HAP-1 (cell line): Measurements from ENCODE around the gene BCAS3.
A peak's percentile ranks its signal among the peaks of the same experiment; 100 is the strongest.

Experiments
- DNase-seq, 2 experiments: peaks; one replicate each; pipeline ENCODE4 v3.0.0-alpha.2; 2016 to 2020; ENCODE audit warnings: low spot score in 2 of 2
- H3K27me3 ChIP-seq: fragments of 250-450 bp; sonication (Bioruptor Pico); 2 replicates; pipeline ENCODE4 v1.5.1; 2020; ENCODE audit warnings: low read depth, mild to moderate bottlenecking, moderate library complexity
- H3K36me3 ChIP-seq: fragments of 250-450 bp; sonication (Bioruptor Pico); replicated peaks from 2 replicates; pipeline ENCODE4 v1.5.1; 2020; ENCODE audit warnings: mild to moderate bottlenecking
- H3K4me1 ChIP-seq: fragments of 250-450 bp; sonication (Bioruptor Pico); 2 replicates; pipeline ENCODE4 v1.5.1; 2020; ENCODE audit warnings: mild to moderate bottlenecking
- H3K4me3 ChIP-seq: fragments of 250-450 bp; sonication (Bioruptor Pico); 2 replicates; pipeline ENCODE4 v1.5.1; 2020; ENCODE audit warnings: mild to moderate bottlenecking, moderate library complexity
- H3K9me3 ChIP-seq: fragments of 250-450 bp; sonication (Bioruptor Pico); 2 replicates; pipeline ENCODE4 v1.5.1; 2020; ENCODE audit warnings: mild to moderate bottlenecking, moderate library complexity
- in situ Hi-C: fragments of 300-500 bp; cut with MboI; formaldehyde crosslinking; loops from 3 replicates; pipeline ENCODE4 v1.14.3; 2020; ENCODE audit warnings: low sequenced_read_pairs, inconsistent platforms, mixed read lengths

Gene BCAS3

DNA sequence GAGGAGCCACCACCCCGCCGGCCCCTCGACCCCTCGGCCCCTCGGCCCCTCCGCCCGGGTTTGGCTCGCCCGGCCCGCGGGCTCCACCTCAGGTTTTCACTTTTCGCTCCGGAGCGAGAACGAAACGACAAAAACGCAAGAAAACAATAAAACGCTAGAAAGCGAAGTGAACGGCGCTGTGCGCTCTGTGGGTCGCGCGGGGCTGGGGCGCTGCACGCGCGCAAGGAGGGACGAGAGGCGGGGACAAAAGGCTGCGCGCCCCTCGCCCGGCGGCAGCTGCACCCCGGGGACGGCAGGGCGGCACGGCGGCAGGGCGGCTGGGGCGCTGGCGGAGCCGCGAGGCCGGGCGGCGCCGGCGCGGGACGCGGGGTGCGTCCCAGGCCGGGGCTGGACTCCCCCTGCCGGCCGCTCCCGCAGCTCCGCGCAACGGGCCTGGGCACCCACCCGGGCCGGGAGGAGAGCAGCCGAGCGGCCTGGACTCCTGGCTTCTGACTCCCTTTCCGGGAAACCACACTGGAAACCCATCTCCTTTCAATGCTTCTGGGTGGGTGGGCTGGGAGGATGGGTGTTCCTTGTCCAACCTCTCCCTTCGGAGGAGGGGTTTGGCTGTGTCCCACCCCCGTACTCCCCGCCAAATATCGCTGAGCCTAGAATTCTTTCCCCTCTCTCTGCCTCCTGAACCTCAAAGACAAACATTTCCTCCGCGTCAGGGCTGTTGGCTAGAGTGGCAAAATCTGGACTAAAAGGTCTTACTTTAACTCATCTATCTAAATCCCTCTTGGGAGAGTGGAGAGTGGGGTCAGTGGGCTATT lies 731.9 kb downstream of the BCAS3 start:
- in situ Hi-C loops = loop anchor here (10.0 kb wide), 1 partner anchor 165 kb away; no protein-coding TSS in a partner anchor
- H3K9me3 ChIP-seq = no peaks in the 10 kb centered on the region
- H3K36me3 ChIP-seq = no peaks in the 10 kb centered on the region; the same call in 1 of the 2 replicates
- peak; percentile 35 to 72 for DNase-seq
- H3K4me3 ChIP-seq = peak overlapping the region; percentile 37
- H3K4me1 ChIP-seq = peaks cover 15% of the 10 kb centered on the region
- no peaks in the 10 kb centered on the region for H3K27me3 ChIP-seq

DNA sequence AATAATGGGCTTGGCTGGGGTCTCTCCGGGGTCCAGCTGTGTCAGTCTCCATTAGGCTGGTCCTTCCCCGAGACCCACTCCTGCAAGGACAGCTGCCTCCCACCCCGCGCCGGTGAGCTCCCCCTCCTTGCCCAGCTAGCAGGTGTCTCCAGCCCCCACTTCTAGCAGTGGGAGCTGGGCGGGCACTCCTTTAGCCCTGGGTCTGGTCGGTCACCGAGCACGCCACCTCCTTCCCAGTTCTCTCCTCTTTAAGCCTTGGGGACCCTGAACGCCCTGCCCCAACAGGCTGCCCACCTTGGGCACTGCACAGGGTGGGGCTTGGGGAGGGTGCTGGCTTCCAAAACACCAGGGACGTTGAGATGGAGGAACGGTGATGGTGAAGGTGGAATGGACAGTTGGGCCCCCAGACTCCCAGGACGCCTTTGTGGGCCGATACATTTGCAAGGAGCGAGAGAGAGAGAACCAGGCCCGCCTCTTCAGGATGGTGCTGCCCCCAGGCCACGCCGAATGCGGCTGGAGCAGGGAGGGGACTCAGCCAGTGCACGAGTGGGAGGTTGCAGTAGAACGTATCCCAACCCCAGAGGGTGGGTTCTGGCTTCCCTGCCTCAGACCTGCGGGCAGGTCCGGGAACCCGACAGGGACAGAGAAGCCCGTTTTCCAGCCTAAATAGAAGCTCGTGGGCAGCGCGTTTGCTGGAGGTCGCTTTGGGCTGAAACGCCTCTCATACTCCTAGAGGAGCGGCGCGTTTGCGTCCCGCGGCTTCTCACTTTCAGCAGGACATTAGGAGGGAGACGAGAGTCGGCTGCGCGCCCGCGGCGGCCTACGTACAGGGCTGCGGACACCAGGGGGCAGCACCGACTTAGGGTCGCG lies 732.7 kb downstream of the BCAS3 start:
- in situ Hi-C loops = loop anchor here (10.0 kb wide), 1 partner anchor 164 kb away; no protein-coding TSS in a partner anchor
- no peaks in the 10 kb centered on the region for H3K27me3 ChIP-seq
- DNase-seq = peak in 1 of 2 experiments; percentile 17
- no peak overlapping the region for H3K4me3 ChIP-seq
- H3K9me3 ChIP-seq = no peaks in the 10 kb centered on the region
- H3K36me3 ChIP-seq = no peaks in the 10 kb centered on the region
- H3K4me1 ChIP-seq = peaks cover 15% of the 10 kb centered on the region

DNA sequence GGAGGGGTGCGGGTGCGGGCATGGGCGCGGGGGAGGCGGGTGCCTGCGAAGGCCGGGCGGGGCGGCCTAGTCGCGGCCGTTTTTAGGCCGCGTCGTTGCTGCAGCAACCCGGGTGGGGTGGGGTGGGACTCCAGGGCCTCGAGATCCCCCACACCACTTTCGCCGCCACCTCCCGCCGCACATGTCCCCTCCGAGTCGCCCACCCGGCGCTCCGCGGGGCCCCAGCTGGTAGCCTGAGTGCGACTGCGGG lies 733.3 kb downstream of the BCAS3 start:
- in situ Hi-C loops = loop anchor here (10.0 kb wide), 1 partner anchor 164 kb away; no protein-coding TSS in a partner anchor
- H3K4me1 ChIP-seq = peaks cover 15% of the 10 kb centered on the region
- no peak overlapping the region for H3K4me3 ChIP-seq
- no peaks in the 10 kb centered on the region for H3K9me3 ChIP-seq
- no peaks in the 10 kb centered on the region for H3K27me3 ChIP-seq
- peak in 1 of 2 experiments; percentile 12 for DNase-seq
- no peaks in the 10 kb centered on the region for H3K36me3 ChIP-seq

DNA sequence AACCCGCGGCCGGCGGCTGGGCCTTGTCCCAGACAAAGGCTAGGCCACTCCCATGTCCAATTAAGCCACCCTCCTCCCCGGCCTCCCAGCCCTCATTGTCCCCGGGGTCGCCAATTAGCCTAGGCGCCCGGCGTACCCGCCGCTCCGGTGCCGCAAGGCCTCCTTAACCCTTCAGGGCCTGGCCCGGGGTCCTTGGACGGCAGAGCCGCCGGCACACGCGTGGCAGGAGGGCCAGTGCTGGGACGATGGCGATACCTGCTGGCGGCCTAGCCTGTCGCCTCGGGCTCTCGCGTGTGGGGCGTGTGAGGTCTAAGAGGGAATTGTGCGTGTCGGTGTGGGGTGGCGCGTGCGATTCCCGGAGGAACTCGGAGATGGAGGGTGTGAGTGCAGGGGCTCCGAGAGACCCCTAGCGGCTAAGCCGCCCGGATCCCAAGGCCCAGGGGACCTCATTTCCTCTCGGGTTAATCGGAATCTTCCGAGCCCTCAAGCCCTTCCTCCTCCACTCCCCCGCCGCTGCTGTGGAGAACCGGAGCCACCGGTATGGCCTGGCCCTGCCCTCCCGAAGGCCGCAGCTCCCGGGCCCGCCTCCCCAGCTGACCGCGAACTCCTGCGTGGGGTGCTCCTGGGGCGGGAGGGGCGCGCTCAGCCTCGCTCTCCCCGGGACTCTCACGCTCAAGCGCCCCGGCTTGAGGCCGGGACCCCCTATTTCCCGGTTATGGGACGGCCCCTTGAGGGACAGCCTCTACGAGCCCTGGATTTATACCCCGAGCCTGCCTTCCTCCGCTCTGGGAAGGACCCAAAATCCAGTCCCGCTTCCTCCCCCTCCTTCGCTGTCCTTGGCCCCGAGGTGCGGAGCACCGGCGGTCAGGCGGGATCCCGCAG lies 733.9 kb downstream of the BCAS3 start:
- in situ Hi-C loops = loop anchor here (10.0 kb wide), 1 partner anchor 163 kb away; no protein-coding TSS in a partner anchor
- Histone ChIP-seq H3K4me1 (peaks cover 17% of the 10 kb centered on the region), H3K27me3 (no peaks in the 10 kb centered on the region), H3K4me3 (no peak overlapping the region), H3K9me3 (no peaks in the 10 kb centered on the region), H3K36me3 (no peaks in the 10 kb centered on the region; the same call in 1 of the 2 replicates)
- DNase-seq = peak in 1 of 2 experiments; percentile 7

DNA sequence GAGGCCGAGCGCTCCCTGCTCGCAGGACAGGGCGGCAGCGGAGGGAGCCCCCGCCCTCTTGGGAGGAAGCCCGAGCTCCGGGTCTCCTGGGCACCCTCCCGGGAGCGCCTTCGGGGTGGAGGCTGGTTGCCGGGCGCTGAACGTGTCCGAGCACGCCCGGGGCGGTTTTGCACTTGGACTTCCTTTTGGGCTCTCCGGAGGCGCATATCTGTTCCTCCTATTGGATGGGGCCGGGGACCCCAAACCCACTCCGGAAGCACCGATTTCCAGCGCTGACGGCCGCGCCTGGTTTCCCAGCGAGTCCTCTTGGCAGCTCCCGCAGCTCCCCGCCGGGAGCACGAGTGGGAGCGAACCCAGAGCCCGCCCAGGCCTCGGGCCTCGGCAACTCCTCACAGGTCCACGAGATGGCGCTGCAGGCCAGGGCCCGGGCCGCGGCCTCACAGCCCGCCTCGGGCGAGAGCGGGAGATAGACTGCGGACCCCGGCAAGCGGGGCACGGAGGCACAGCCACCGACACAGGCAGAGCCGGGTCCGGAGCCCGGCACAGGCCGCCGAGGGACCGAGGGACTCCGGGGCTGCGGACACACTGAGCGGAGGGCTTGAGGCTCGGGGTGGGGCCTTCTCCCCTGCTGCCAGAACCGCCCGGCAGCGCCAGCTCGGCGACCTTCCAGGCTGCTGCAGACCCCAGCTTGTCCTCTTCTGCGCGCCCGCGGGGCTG lies 734.6 kb downstream of the BCAS3 start:
- Histone ChIP-seq H3K4me3 (peak overlapping the region; percentile 55), H3K9me3 (no peaks in the 10 kb centered on the region), H3K36me3 (no peaks in the 10 kb centered on the region; the same call in 1 of the 2 replicates), H3K27me3 (no peaks in the 10 kb centered on the region), H3K4me1 (peaks cover 22% of the 10 kb centered on the region)
- DNase-seq = peak; percentile 65 to 84
- in situ Hi-C loops = loop anchor here (10.0 kb wide), 1 partner anchor 162 kb away; no protein-coding TSS in a partner anchor

DNA sequence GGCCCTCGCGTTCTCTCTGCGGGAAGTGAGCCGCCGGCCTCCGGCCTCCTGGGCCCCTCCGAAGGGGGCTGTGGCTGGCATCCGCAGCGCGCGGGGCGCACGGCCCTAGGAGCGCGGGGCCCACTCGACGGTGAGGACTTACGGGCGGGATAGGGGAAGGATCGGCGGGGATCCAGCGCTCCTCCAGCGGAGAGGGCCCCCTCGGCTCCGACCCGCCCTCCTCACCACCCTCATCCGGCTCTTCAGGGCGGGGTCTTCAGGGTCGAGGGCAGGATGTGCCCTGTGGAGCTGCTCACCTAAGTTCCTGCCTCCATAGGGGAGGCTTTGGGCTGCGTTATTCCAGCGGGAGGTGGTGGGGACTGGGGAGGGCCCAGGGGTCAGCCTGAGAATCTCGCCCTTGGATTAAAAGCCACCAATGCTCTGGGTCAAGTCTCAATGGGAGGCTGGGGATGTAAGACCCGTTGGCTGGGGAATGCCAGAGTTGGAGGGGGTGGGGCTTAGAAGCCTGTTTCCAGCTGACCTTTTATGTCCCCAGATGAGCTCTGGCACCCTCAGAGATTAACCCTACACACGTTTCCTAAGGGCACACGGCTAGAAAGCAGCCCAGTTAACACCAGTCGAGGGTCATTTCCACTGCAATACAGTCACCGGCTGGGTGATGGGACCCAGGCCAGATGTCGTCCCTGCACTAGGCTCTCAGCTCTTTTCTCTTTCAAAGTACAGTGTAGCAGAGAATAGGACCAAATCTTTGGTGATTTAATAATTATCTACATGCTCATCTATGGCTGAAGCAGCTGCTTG lies 735.4 kb downstream of the BCAS3 start:
- H3K4me1 ChIP-seq = peaks cover 22% of the 10 kb centered on the region
- in situ Hi-C loops = loop anchor here (10.0 kb wide), 1 partner anchor 162 kb away; no protein-coding TSS in a partner anchor
- peak; percentile 29 to 62 for DNase-seq
- peak overlapping the region; percentile 55 for H3K4me3 ChIP-seq
- H3K36me3 ChIP-seq = no peaks in the 10 kb centered on the region; the same call in 1 of the 2 replicates
- no peaks in the 10 kb centered on the region for H3K27me3 ChIP-seq
- H3K9me3 ChIP-seq = no peaks in the 10 kb centered on the region

DNA sequence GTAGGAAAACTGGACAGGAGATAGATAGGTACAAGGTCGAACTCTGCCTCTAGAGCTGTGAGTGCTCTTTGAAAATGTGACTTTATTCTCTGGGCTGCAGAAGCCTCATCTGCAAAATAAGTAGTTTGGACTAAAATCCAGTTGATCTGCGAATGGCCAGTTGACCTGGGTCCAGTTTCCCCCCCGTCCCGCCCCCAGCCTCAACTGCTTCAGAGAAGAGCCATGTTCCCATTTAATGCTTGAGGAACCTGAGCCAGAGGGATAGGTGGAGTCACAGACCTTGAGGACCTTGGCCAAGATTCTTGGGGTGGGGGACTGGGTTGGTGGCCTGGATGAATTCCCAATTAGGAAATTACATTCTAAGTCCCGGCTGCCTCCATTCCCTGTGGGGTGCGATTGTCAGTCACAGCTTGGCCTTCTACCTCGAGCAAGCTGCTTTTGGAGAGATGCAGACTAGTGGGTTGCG lies 736.0 kb downstream of the BCAS3 start:
- Histone ChIP-seq H3K36me3 (no peaks in the 10 kb centered on the region; the same call in 1 of the 2 replicates), H3K4me3 (no peak overlapping the region), H3K4me1 (peaks cover 22% of the 10 kb centered on the region), H3K27me3 (no peaks in the 10 kb centered on the region), H3K9me3 (no peaks in the 10 kb centered on the region)
- no peak for DNase-seq
- in situ Hi-C loops = loop anchor here (10.0 kb wide), 1 partner anchor 161 kb away; no protein-coding TSS in a partner anchor

DNA sequence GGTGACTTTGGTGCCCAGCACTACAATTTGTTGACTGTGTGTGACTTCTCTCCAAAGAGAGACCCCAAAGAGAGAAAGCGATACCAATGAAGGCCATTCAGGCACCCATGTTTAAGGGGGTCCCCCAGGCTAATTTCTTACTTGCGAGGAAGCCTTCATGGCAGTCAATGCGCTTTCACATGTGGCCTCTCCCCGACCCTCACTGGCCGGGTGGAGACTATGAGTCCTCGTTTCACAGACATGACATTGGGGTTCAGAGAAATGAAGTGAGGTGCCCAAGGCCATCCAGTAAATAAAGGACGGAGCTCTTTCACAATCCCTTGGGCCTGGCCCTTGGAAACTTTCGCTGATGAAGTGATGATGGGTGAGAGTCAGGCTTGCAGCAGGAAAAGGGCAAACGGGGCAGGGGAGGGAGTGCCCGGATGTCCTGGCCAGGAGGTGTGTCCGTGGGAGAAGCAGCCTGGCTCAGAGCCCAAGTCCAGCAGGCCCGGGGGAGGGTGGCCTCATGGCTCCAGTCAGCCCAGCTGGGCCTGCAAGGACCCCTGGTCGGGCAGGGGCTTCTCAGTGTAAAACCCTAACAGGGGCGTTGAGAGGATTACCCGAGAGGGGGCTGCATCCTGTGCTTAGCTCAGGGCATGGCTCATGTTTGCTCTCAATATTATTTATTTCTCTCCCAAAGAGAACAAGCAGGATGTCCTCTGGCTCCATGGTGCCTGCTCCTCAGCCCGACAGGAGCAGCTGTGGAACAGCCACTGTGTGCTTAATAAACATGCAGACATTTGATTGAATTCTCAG lies 736.7 kb downstream of the BCAS3 start:
- no peak overlapping the region for H3K4me3 ChIP-seq
- in situ Hi-C loops = loop anchor here (10.0 kb wide), 1 partner anchor 160 kb away; no protein-coding TSS in a partner anchor
- H3K9me3 ChIP-seq = no peaks in the 10 kb centered on the region
- DNase-seq = no peak
- peaks cover 18% of the 10 kb centered on the region for H3K4me1 ChIP-seq
- no peaks in the 10 kb centered on the region for H3K27me3 ChIP-seq
- no peaks in the 10 kb centered on the region; the same call in 1 of the 2 replicates for H3K36me3 ChIP-seq

DNA sequence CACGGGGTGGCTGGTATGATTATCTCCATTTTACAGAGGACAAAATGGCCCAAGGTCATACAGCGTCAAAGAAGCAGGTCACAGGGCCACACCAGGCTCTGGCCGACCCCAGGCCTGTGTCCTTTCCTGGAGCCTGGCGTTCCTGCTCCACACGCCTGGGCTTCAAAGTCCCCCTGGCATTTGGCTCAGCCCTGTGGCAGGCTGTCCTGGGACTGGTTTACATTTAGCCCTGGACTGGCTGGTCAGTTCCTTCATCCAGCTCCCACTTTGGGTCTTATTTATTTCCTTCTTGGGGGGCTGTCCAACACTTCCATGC lies 737.2 kb downstream of the BCAS3 start:
- no peaks in the 10 kb centered on the region; the same call in 1 of the 2 replicates for H3K36me3 ChIP-seq
- no peaks in the 10 kb centered on the region for H3K27me3 ChIP-seq
- in situ Hi-C loops = loop anchor here (5.0 to 10.0 kb wide), 2 partner anchors 160 to 422 kb away; no protein-coding TSS in a partner anchor
- peaks cover 18% of the 10 kb centered on the region for H3K4me1 ChIP-seq
- no peak for DNase-seq
- H3K9me3 ChIP-seq = no peaks in the 10 kb centered on the region
- H3K4me3 ChIP-seq = no peak overlapping the region

DNA sequence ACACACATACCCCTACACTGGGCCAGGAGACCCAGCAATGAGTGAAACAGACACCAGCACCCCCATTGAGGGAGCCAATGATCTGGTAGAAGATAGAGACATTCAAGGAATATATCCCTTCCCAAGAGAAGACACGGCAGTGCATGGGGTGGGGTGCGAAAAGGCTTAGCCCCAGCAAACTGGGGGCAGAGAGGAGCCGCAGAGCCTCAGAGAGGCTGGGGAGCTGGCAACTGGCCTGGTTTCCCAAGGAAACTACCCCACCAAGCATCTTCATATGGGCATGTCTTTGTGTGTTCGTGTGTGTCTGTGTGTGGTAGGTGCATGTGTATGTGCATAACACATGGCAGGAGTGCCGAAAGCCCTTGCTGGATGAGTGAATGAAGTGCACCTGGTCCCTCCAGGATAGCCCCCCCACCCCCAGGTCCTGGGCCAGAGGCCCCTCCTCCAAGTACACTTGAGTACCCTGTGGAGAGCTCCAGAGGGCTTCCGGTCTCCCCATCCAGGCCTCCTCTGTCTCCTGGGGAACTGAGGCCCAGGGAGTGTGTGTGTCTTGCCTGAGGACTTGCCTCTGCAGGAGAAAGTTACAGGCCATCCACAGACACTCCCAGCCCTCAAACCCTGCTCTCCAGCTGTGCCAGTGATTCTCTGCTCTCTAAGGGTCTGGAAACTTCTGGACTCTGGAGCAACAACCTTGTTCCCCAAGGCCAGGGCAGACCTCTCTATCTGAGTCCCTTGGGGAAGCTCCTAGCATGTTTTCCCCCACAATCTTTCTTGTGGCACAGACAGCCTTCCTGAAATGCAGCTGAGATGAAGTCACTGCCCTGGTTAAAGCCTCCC lies 737.9 kb downstream of the BCAS3 start:
- in situ Hi-C loops = loop anchor here (5.0 to 10.0 kb wide), 2 partner anchors 159 to 422 kb away; no protein-coding TSS in a partner anchor
- DNase-seq = no peak
- Histone ChIP-seq H3K27me3 (no peaks in the 10 kb centered on the region), H3K9me3 (no peaks in the 10 kb centered on the region), H3K36me3 (no peaks in the 10 kb centered on the region; the same call in 1 of the 2 replicates), H3K4me1 (peaks cover 18% of the 10 kb centered on the region), H3K4me3 (no peak overlapping the region)

DNA sequence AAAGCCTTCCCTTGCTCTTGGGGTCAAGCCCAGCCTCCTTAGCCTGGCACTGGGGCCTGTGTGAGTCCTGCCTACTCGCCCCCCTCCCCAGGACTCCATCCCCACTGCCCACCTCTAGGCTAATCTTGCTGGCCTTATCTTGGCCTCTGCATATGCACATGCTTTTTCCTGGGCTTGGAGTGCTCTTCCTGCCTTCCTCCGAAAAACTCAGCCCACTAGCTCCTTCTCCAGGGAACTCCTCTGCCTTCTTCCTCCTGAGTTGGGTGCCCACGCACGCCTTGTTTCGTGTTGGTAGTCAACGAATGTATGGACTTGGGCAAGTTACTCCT lies 738.5 kb downstream of the BCAS3 start:
- no peaks in the 10 kb centered on the region for H3K27me3 ChIP-seq
- in situ Hi-C loops = loop anchor here (5.0 to 10.0 kb wide), 2 partner anchors 159 to 421 kb away; no protein-coding TSS in a partner anchor
- no peak overlapping the region for H3K4me3 ChIP-seq
- DNase-seq = no peak
- H3K9me3 ChIP-seq = no peaks in the 10 kb centered on the region
- H3K4me1 ChIP-seq = peaks cover 18% of the 10 kb centered on the region
- no peaks in the 10 kb centered on the region; the same call in 1 of the 2 replicates for H3K36me3 ChIP-seq
